ENCODE results near the gene ZW10. TPM values are rescaled to one million over a fixed set of nuclear protein-coding genes. Genes with fewer than 3 reads are reported as not detected.

ZW10 gene, protein sequence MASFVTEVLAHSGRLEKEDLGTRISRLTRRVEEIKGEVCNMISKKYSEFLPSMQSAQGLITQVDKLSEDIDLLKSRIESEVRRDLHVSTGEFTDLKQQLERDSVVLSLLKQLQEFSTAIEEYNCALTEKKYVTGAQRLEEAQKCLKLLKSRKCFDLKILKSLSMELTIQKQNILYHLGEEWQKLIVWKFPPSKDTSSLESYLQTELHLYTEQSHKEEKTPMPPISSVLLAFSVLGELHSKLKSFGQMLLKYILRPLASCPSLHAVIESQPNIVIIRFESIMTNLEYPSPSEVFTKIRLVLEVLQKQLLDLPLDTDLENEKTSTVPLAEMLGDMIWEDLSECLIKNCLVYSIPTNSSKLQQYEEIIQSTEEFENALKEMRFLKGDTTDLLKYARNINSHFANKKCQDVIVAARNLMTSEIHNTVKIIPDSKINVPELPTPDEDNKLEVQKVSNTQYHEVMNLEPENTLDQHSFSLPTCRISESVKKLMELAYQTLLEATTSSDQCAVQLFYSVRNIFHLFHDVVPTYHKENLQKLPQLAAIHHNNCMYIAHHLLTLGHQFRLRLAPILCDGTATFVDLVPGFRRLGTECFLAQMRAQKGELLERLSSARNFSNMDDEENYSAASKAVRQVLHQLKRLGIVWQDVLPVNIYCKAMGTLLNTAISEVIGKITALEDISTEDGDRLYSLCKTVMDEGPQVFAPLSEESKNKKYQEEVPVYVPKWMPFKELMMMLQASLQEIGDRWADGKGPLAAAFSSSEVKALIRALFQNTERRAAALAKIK
- total RNA-seq, result 10 to 100 TPM; 14.6 to 15.2 TPM

DNA sequence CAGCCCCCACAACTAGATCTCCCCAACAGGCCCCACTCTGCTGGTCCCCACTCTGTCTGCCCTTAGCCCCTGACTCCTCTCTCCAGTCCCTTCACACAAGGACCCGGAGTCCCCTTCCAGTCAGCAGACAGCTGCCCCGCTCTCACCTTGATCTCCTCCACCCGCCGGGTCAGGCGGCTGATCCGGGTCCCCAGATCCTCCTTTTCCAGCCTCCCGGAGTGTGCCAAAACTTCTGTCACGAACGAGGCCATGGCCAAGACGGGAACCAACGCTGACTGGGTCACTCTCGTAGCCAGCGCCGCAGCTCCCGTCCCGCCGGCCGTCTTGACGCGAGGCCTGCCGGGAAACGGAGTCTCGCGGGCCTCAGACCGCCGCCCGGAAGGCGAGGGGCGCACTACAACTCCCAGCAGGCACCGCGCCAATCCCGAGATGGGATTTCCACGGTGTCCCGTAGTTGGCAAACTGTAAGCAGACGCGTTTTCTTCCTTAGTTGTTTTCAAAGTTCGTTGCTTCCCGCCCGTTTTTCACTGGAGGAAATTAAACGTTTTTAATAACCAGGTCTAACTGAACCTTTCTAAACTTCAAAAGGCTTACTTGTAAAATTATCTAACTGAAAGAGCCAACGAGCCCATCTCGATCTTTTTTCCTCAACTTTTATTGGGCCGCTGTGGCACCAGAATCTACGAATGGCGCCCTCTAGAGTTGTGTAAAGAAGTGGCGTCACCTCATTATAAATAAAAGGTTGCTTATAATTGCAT, at the start of gene ZW10:
TSS of gene ZW10 (minus strand) at position 277 of the 758 bp plus-strand sequence. CDS start at position 251, 26 bp downstream.
- POLR2A ChIA-PET, result interaction anchor here (0.6 kb wide), 1 partner anchor 696 kb away, joined by 4 read pairs; no protein-coding TSS in a partner anchor
- Mint-ChIP-seq H3K27ac (peak within 1 kb of the TSS; percentile 93), H3K36me3 (peaks cover 7% of the 10 kb centered on the region), H3K4me3 (peak within 1 kb of the TSS; percentile 95), H3K9me3 (no peaks in the 10 kb centered on the region), H3K27me3 (no peaks in the 10 kb centered on the region), H3K4me1 (ENCODE audit: low read depth) (peaks cover 14% of the 10 kb centered on the region)
- CTCF ChIA-PET, result interaction anchor here (0.6 to 1.5 kb wide), 11 partner anchors 8 to 460 kb away, joined by 3 to 8 read pairs (median 3); partner anchors contain the start of gene TTC12
- intact Hi-C loops (cut with micrococcal nuclease), result loop anchor here (1.0 to 5.0 kb wide), 6 partner anchors 23 to 627 kb away; partner anchors contain the start of genes C11orf71, RBM7, TTC12 and USP28
- peak; percentile 96 for DNase-seq

GRCh38 chr11:113818426-113818825, 44.9 kb upstream of the ZW10 start:
- Mint-ChIP-seq H3K9me3 (no peaks in the 10 kb centered on the region), H3K4me1 (ENCODE audit: low read depth) (no peaks in the 10 kb centered on the region), H3K27me3 (no peaks in the 10 kb centered on the region), H3K27ac (no peak overlapping the region), H3K4me3 (no peak overlapping the region), H3K36me3 (peaks cover 32% of the 10 kb centered on the region)
- intact Hi-C loops (cut with micrococcal nuclease), result no loop called here
- ChIA-PET POLR2A (no interaction called here), CTCF (no interaction called here)
- no peak for DNase-seq

- H3K27me3 Mint-ChIP-seq, result no peaks in the 10 kb centered on the region
- ChIA-PET POLR2A (interaction anchor here (0.9 kb wide), 1 partner anchor 14 kb away, joined by 3 read pairs; no protein-coding TSS in a partner anchor), CTCF (no interaction called here)
- no peak for DNase-seq
- H3K4me1 Mint-ChIP-seq (ENCODE audit: low read depth), result no peaks in the 10 kb centered on the region
- H3K4me3 Mint-ChIP-seq, result no peak overlapping the region
- H3K27ac Mint-ChIP-seq, result no peak overlapping the region
- H3K36me3 Mint-ChIP-seq, result peaks cover 26% of the 10 kb centered on the region
- H3K9me3 Mint-ChIP-seq, result no peaks in the 10 kb centered on the region
- intact Hi-C loops (cut with micrococcal nuclease), result no loop called here
Observed at GRCh38 chr11:113817626-113818025, 44.1 kb upstream of the ZW10 start.

GRCh38 chr11:113817162-113817561, 43.7 kb upstream of the ZW10 start:
- Mint-ChIP-seq H3K4me3 (no peak overlapping the region), H3K36me3 (peaks cover 27% of the 10 kb centered on the region), H3K27me3 (no peaks in the 10 kb centered on the region), H3K27ac (no peak overlapping the region), H3K9me3 (no peaks in the 10 kb centered on the region), H3K4me1 (ENCODE audit: low read depth) (no peaks in the 10 kb centered on the region)
- ChIA-PET CTCF (no interaction called here), POLR2A (interaction anchor here (0.9 kb wide), 1 partner anchor 14 kb away, joined by 3 read pairs; no protein-coding TSS in a partner anchor)
- intact Hi-C loops (cut with micrococcal nuclease), result no loop called here
- no peak for DNase-seq

DNA sequence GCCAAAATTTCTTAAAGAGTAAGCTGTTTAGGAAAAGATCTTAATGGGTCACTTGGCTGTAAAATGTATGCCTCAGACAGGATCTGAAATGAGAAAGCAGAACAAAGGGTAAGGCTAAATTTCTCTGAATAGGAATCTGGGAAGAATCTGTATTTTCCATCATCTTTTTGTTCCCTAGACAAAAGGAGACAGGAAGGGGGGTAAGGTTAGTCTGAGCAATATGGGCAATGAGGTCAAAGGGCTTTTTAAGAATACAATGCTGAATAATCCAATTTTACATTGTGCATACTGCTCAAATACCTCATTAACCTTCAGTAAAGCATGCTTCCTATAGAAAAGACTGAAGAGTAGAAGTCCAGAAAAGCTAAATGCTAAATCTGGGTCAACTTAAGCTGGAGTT, 40.7 kb upstream of the ZW10 start:
- Mint-ChIP-seq H3K27ac (no peak overlapping the region), H3K36me3 (peaks cover 17% of the 10 kb centered on the region), H3K9me3 (no peaks in the 10 kb centered on the region), H3K4me1 (ENCODE audit: low read depth) (no peaks in the 10 kb centered on the region), H3K4me3 (no peak overlapping the region), H3K27me3 (no peaks in the 10 kb centered on the region)
- ChIA-PET POLR2A (no interaction called here), CTCF (interaction anchor here (1.5 kb wide), 1 partner anchor 18 kb away, joined by 4 read pairs; no protein-coding TSS in a partner anchor)
- DNase-seq, result no peak
- intact Hi-C loops (cut with micrococcal nuclease), result no loop called here

GRCh38 chr11:113808931-113809330, 35.4 kb upstream of the ZW10 start:
- intact Hi-C loops (cut with micrococcal nuclease), result no loop called here

DNA sequence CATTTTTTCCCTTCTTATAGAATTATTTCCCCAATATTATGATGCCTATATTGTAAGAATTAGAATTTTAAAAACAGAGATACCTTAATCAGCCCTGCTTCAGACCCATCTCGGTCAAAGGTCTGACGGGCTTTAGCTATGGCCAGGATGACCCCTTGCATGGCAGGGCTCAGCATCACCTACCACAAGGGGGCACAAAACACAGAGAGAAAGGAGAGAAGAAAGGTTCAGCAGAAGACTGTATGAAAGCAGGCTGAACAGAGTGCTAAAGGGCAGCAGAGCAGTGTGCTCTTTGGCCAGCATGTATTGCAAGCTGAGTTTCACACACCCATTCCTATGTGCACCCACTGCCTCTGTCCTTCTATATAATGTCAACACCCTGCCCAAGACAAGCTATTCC, 32.9 kb upstream of the ZW10 start:
- Mint-ChIP-seq H3K27me3 (no peaks in the 10 kb centered on the region), H3K4me3 (no peak overlapping the region), H3K36me3 (peaks cover 22% of the 10 kb centered on the region), H3K27ac (no peak overlapping the region), H3K9me3 (no peaks in the 10 kb centered on the region), H3K4me1 (ENCODE audit: low read depth) (no peaks in the 10 kb centered on the region)
- ChIA-PET CTCF (interaction anchor here (0.9 to 1.2 kb wide), 4 partner anchors 10 to 179 kb away, joined by 3 to 4 read pairs (median 4); partner anchors contain the start of gene ZW10), POLR2A (no interaction called here)
- DNase-seq, result no peak
- intact Hi-C loops (cut with micrococcal nuclease), result no loop called here

More at GRCh38 chr11:113808931-113809330, 35.4 kb upstream of the ZW10 start:
- H3K4me1 Mint-ChIP-seq (ENCODE audit: low read depth), result no peaks in the 10 kb centered on the region
- H3K9me3 Mint-ChIP-seq, result no peaks in the 10 kb centered on the region
- no peaks in the 10 kb centered on the region for H3K27me3 Mint-ChIP-seq
- CTCF ChIA-PET, result no interaction called here
- DNase-seq, result no peak
- POLR2A ChIA-PET, result no interaction called here
- no peak overlapping the region for H3K4me3 Mint-ChIP-seq
- H3K36me3 Mint-ChIP-seq, result peaks cover 24% of the 10 kb centered on the region
- no peak overlapping the region for H3K27ac Mint-ChIP-seq

GRCh38 chr11:113805640-113806039, 32.1 kb upstream of the ZW10 start:
- no peak for DNase-seq

DNA sequence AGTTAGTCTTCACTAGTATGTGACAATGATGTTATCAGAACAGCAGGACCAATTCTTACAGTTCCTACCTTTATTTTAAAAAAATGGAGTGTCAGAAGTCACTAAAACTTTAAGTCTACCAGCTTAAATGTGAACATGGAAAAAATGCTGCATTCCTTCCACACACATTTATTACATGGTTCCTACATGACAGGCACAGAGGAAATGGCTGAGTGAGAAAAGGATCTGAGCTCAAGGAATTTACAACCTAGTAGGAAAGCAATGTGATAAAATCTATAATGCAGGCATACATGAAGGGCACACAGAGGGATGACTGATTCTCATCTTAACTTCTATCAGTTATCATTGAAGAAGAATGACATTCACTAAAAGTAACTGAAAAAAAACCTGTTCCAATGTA, 29.1 kb upstream of the ZW10 start:
- H3K27me3 Mint-ChIP-seq, result no peaks in the 10 kb centered on the region
- POLR2A ChIA-PET, result no interaction called here
- no peak overlapping the region for H3K4me3 Mint-ChIP-seq

More at GRCh38 chr11:113805640-113806039, 32.1 kb upstream of the ZW10 start:
- peaks cover 25% of the 10 kb centered on the region for H3K36me3 Mint-ChIP-seq
- CTCF ChIA-PET, result interaction anchor here (0.9 to 2.0 kb wide), 2 partner anchors 179 to 455 kb away, joined by 4 to 5 read pairs; no protein-coding TSS in a partner anchor
- no peaks in the 10 kb centered on the region for H3K9me3 Mint-ChIP-seq
- intact Hi-C loops (cut with micrococcal nuclease), result no loop called here
- no peak overlapping the region for H3K4me3 Mint-ChIP-seq
- POLR2A ChIA-PET, result no interaction called here
- H3K27me3 Mint-ChIP-seq, result no peaks in the 10 kb centered on the region
- H3K4me1 Mint-ChIP-seq (ENCODE audit: low read depth), result no peaks in the 10 kb centered on the region
- H3K27ac Mint-ChIP-seq, result no peak overlapping the region

DNA sequence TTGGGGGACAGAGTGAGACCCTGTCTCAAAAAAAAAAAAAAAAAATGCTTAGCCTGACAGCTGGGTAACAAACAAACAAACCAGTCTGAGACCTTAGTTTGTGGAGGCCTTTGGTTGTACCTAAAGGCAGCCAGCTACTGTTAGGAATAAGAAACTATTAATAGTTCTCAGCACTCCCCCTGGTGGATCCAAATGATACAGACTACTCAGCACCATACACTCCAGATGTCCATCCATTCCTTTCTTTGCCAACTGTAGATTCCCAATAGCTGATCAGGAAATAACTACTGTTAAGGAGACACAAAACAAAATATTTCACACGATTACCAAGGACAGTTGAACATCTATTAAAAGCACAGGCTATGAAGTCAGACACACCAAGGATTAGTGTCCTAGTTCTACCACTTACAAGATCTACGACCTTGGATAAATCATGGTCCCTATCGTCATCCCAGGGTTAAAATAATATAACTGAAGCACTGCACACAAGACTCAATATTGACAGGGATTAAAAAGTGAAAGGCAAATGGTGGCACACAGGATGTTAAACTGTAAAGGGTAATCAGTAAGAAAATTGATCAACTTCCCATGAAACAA, 23.3 kb upstream of the ZW10 start:
- peaks cover 9% of the 10 kb centered on the region for H3K36me3 Mint-ChIP-seq
- POLR2A ChIA-PET, result no interaction called here
- no peaks in the 10 kb centered on the region for H3K9me3 Mint-ChIP-seq
- CTCF ChIA-PET, result interaction anchor here (0.6 to 2.3 kb wide), 12 partner anchors 8 to 493 kb away, joined by 3 to 11 read pairs (median 4); partner anchors contain the start of gene ZW10
- intact Hi-C loops (cut with micrococcal nuclease), result loop anchor here (2.0 kb wide), 2 partner anchors 24 to 492 kb away; partner anchors contain the start of gene ZW10
- no peak overlapping the region for H3K27ac Mint-ChIP-seq
- H3K4me1 Mint-ChIP-seq (ENCODE audit: low read depth), result no peaks in the 10 kb centered on the region
- H3K27me3 Mint-ChIP-seq, result no peaks in the 10 kb centered on the region
- DNase-seq, result no peak
- H3K4me3 Mint-ChIP-seq, result no peak overlapping the region

More for the DNA sequence above, 29.1 kb upstream of the ZW10 start:
- DNase-seq, result no peak
- intact Hi-C loops (cut with micrococcal nuclease), result no loop called here
- CTCF ChIA-PET, result no interaction called here
- Mint-ChIP-seq H3K27ac (no peak overlapping the region), H3K9me3 (no peaks in the 10 kb centered on the region), H3K4me1 (ENCODE audit: low read depth) (no peaks in the 10 kb centered on the region), H3K36me3 (peaks cover 20% of the 10 kb centered on the region)

DNA sequence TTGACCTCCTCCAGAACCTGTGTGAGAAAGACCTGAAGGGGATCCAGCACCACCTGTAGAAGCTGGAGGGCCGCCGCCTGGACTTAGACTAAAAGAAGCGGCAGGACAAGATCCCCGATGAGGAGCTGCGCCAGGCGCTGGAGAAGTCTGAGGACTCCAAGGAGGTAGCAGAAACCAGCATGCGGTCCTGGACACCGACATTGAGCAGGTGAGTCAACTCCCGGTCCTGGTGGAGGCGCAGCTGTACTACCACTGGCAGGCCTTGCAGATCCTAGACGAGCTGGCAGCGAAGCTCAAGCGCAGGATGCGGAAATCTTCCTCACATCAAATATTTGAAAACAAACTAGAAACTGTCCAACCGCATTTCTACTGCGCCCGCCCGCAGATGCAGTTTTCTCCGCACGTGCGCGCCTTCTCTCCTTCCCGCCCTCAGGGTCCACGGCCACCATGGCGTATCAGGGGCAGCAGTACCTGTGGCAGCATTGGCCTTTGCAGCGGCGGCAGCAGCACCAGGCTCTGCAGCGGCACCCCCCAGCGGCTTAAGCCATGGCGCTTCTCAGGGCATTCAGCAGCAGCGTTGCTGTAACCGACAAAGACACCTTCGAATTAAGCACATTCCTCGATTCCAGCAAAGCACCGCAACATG, 16.3 kb upstream of the ZW10 start:
- no peak for DNase-seq
- ChIA-PET POLR2A (no interaction called here), CTCF (interaction anchor here (0.6 kb wide), 1 partner anchor 409 kb away, joined by 3 read pairs; no protein-coding TSS in a partner anchor)
- no peaks in the 10 kb centered on the region for H3K4me1 Mint-ChIP-seq (ENCODE audit: low read depth)
- H3K27ac Mint-ChIP-seq, result no peak overlapping the region
- no peaks in the 10 kb centered on the region for H3K9me3 Mint-ChIP-seq
- peaks cover 5% of the 10 kb centered on the region for H3K27me3 Mint-ChIP-seq
- intact Hi-C loops (cut with micrococcal nuclease), result no loop called here
- no peak overlapping the region for H3K4me3 Mint-ChIP-seq
- no peaks in the 10 kb centered on the region for H3K36me3 Mint-ChIP-seq
